SU-DHL-6 (cell line): ENCODE data around the gene TAGLN2.

ENCODE experiments used
- EZH2phosphoT487 ChIP-seq: fragments of 200-600 bp; sonication (generic), shearing (Covaris generic); conservative IDR thresholded peaks from 2 replicates; pipeline ENCODE4 v1.6.1; 2018; ENCODE audit warnings: mild to moderate bottlenecking, antibody characterized with exemption, low read length, moderate library complexity, mixed read lengths
- TF ChIP-seq, protein P1 (sequence below): fragments of 200-600 bp; sonication (generic); IDR thresholded peaks from one replicate; pipeline ENCODE4 v1.5.1; 2017; ENCODE audit warnings: antibody characterized with exemption, mild to moderate bottlenecking, low read length, moderate library complexity; ENCODE audit not compliant: insufficient read depth, poor library complexity, severe bottlenecking

DNA sequence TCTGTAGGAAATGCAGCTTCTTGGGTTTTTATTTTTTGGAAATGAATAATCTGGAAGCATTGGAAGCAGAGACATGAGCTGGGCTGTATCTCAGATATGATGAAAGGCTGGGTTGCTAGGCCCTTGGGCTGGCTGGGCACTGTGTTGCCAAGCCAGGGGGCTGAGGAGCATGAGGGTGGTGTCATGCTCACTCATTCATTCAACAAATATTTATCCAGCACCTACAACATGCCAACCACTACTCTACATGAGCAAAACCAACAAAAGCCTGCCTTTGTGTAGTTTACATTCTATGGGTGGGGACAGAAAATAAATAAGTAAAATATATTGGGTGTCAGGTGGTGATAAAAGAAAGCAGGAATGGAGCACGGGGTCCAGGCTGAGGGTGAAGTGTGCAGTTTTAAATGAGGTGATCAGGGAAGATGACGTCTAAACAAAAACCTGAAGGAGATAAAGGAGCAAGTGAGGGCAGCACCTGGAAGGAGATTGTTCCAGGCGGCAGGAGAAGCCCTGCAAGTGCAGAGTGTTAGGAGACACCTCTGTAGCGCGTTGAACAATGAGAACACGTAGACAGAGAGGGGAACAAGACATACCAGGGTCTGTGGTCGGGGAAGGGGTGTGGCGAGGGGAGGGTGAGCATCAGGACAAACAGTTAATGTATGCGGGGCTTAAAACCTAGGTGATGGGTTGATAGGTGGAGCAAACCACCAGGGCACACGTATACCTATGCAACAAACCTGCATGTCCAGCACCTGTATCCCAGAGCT is 10.9 kb downstream of the TAGLN2 start:
- TF ChIP-seq, protein P1, sequence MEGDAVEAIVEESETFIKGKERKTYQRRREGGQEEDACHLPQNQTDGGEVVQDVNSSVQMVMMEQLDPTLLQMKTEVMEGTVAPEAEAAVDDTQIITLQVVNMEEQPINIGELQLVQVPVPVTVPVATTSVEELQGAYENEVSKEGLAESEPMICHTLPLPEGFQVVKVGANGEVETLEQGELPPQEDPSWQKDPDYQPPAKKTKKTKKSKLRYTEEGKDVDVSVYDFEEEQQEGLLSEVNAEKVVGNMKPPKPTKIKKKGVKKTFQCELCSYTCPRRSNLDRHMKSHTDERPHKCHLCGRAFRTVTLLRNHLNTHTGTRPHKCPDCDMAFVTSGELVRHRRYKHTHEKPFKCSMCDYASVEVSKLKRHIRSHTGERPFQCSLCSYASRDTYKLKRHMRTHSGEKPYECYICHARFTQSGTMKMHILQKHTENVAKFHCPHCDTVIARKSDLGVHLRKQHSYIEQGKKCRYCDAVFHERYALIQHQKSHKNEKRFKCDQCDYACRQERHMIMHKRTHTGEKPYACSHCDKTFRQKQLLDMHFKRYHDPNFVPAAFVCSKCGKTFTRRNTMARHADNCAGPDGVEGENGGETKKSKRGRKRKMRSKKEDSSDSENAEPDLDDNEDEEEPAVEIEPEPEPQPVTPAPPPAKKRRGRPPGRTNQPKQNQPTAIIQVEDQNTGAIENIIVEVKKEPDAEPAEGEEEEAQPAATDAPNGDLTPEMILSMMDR, result no peak
- no peak for TF ChIP-seq EZH2phosphoT487
